ENCODE results near the gene NCOR2.

NCOR2 gene

DNA sequence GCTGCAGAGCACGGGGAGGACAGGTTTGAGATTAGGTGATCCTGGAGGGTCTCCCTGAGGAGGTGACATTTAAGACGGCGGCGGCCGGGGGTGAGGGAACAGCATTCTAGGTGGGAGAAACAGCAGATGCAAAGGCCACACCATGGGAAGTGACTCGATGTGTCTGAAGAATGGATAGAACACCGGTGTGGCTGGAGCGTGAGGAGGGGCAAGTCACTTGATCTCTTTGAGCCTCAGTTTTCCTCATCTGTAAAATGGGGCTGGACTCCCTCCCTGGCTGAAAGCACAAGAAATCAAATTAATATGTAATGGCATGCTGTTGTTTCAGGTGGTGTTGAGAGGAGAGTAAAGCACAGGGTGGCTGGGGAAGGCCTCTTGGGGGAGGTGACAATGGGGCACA lies 10.0 kb upstream of the NCOR2 start:
- DNase-seq (ENCODE audit: low spot score), result no peak

GRCh38 chr12:124576061-124576650 lies 8.7 kb upstream of the NCOR2 start:
- no peak for DNase-seq (ENCODE audit: low spot score)

DNA sequence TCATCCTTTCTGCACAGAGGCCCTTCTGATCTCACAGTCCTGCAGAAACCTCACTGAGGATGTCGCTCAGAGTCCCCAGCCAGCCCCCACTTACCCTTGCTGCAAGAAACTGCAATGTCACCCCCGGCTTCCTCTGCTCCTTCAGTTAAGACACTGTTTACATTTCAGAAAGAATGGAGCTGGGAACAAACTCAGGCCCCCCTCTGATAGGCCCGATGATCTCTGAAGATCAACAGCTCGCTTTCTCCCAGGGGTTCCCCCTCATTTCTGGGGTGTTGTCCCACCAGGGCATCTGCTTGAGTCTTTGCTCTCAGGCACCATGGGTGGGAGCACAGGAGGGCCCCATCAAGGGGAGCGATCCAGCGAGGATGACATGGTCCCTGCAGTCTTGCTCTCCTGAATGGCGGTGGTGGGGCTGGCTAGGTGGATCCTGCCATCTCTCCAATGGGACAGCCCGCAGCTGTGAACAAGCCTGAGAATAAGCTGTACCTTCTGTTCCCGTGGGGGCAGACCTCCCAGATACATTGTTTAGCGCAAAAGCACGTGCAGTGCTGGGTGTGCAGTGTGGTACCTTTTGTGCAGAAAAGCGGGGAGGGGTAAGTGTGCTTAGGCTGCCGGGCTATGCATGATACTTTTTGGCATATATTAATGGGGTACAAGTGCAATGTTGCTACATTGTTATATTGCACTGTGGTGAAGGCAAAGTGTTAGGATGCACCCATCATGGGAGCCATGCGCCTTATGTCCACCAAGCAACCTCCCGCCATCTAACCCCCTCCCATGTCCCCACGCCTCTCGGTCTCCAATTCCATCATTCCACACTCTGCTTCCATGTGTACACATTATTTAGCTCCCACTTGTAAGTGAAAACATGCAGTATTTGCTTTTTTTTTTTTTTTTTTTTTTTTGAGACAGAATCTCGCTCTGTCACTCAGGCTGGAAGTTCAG lies 6.7 kb upstream of the NCOR2 start:
- no peak for DNase-seq (ENCODE audit: low spot score)

DNA sequence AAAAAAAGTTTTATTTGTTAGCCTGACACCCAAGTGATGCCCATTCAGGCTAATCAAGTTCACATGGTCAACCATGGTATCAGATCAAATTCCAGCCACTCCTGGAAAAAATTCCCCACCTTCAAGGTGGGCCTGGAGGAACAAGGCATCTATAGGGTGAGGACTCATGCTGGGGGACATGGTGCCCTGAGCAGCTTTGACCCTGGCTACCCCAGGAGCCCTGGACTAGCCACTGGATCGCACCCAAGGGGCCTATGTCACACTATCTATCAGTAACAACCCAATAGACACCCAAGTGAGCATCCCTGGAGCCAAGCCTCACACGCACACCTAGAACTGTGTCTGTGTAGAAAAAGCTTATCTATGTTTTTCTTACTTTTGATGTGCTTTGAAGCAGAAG lies 4.1 kb upstream of the NCOR2 start:
- no peak for DNase-seq (ENCODE audit: low spot score)

GRCh38 chr12:124570810-124571209 lies 3.4 kb upstream of the NCOR2 start:
- DNase-seq (ENCODE audit: low spot score), result no peak

DNA sequence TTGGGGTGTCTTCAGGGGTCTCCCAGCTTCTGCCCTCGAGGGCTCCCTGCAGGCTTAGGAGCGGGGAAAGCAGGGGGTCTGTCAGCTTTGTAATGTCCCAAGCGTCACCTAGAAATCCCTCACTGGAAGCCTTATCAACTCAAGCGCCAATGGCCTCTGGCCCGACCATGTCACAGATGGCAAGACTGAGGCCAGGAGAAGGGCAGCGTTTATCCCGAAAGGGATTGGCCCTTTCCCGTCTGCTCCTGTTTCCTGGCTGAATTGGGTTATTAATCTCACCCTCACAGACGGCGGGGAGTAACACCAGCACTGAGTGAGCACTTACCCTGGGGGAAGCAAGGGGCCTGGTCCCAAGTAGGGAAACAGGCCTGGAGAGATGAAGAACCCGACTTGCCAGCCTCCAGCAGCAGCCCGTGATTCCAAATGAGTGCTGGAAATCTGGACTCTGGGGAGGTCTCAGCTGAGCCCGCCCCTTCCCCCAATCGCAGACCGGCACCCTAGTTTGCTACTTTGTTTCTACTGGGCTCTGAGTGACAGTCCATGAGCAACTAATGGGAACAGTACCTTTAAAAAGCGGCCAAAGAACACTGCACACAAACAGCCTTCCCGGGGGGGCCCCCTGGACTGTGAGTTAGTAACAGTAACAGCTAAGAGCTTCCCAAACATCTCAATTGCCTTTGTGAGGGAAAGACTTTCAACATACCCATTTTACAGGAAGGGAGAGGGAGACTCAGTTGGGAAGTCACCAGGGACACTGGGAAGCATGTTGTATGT lies 2.1 kb upstream of the NCOR2 start:
- no peak for DNase-seq (ENCODE audit: low spot score)

- peak; percentile 78 for DNase-seq (ENCODE audit: low spot score)
These were observed 1.3 kb upstream of the NCOR2 start for GRCh38 chr12:124568431-124569374.

- DNase-seq (ENCODE audit: low spot score), result peak; percentile 91
These were observed 411 bp upstream of the NCOR2 start for GRCh38 chr12:124567673-124568373.

GRCh38 chr12:124566161-124566996 lies 1.0 kb downstream of the NCOR2 start:
- DNase-seq (ENCODE audit: low spot score), result peak; percentile 90

DNA sequence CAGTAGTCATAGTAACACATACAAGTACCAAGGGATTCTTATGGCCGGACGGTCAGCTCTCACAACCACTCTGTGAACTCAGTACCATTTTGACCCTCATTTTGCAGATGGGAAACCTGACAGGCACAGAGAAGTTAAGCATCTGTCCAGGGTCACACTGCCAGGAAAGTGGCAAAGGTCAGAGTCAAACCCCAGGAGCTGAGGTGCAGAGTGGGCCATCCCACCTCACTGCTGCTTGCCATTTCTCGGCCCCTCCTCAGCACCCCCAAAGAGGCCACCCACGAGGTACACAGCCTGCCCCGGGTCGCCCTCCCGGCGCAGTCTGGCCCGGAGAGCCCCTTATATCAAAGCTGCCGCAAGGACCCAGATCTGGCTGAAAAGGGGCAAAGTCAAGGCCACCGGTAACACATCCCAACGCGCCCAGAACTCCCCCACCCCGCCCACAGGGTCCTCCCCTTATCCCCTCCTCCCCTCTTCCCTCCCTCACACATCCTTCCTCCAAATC lies 1.7 kb downstream of the NCOR2 start:
- DNase-seq (ENCODE audit: low spot score), result no peak

DNA sequence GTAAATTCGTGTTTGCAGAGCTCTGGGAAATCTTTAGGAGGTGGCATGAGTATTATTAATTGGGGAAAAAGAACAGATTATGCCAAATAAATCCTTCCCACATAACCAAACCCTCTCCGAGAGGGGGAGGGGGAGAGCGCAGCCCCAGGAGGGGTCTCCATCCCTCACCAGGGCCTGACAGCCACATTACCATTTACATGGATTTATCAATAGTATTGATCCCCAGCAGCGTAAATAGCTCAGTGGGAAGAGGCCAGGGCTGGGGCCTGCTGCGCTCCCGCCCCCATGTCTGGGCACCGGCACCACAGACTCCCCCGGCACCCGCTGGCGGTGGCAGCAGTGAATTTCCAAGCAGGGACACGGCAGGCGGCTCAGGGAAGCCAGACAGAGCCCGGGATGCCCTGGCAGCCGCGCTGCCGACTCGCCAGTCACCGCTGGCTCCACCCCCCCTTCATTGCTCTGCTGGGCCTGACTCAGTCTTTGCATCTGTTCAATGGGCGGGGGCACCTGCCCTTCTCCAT lies 2.4 kb downstream of the NCOR2 start:
- peak; percentile 70 for DNase-seq (ENCODE audit: low spot score)

GRCh38 chr12:124564232-124564958 lies 3.0 kb downstream of the NCOR2 start:
- DNase-seq (ENCODE audit: low spot score), result peak; percentile 52

DNA sequence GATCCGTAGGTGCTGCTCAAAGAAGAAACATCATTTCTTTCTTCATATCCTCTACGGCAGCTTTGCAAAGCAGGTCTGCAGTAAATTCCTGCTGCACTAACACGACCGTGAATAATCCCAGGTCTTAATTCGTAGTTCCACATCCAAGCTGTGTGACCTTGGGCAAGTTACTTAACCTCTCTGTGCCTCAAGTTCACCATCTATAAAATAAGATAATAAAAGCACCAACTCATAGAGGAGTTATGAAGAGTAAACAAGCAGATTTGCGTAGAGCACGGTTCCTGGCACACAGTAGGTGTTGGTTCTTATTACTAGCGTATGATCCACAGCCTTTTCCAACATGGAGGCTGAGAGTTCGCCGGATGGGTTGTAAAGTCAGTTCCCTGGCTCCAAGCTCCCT lies 3.6 kb downstream of the NCOR2 start:
- no peak for DNase-seq (ENCODE audit: low spot score)

GRCh38 chr12:124563401-124563800 lies 4.0 kb downstream of the NCOR2 start:
- no peak for DNase-seq (ENCODE audit: low spot score)

- no peak for DNase-seq (ENCODE audit: low spot score)
These were observed 4.6 kb downstream of the NCOR2 start for GRCh38 chr12:124562796-124563181.

- no peak for DNase-seq (ENCODE audit: low spot score)
These were observed 5.2 kb downstream of the NCOR2 start for GRCh38 chr12:124562018-124562795.

DNA sequence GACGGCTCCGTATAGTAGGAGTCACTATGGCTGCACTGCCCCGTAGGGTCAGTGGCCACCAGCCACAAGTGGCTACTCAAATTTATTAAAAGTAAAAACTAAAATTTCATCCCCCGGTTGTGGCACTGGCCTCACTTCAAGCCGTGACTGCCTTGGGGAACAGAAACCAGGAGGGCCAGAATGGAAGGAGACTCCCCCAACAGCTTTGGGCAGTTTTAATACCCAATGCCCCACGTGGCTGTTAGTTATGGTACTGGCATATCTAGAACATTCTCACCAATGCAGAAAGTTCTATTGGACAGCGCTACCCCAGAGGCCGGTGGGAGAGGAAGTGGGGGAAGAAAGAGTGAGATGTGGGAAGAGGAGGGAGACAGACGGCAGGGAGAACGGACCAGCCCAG lies 6.2 kb downstream of the NCOR2 start:
- DNase-seq (ENCODE audit: low spot score), result no peak
